Astrocyte (in vitro differentiated cells and primary cell): ENCODE data around the gene ARHGAP6.

Source experiments
- CTCF ChIP-seq: IDR thresholded peaks from 2 replicates; pipeline ENCODE4 v1.5.1; 2011; ENCODE audit warnings: low read depth, mild to moderate bottlenecking, inconsistent platforms, low read length, moderate library complexity; ENCODE audit not compliant: insufficient read depth
- EZH2 ChIP-seq: IDR thresholded peaks from 2 replicates; pipeline ENCODE4 v1.6.1; 2012; ENCODE audit warnings: mild to moderate bottlenecking, low read length, inconsistent platforms; ENCODE audit not compliant: insufficient read depth

- no peak for TF ChIP-seq CTCF
- TF ChIP-seq EZH2 = no peak
Measured at GRCh38 chrX:11151799-11152559, 513.7 kb downstream of the ARHGAP6 start.
